Measurements from ENCODE around the gene DNAJC8. TPM values are rescaled to one million over a fixed set of nuclear protein-coding genes. Genes with fewer than 3 reads are reported as not detected.

Gene DNAJC8
- total RNA-seq, 1 experiment from 2014 or later: 60.0 TPM

- no peak overlapping the region for H3K27ac Mint-ChIP-seq (ENCODE audit: low read depth, unreplicated experiment)
- ChIA-PET POLR2A (interaction anchor here (0.9 kb wide), 1 partner anchor 19 kb away, joined by 3 read pairs; no protein-coding TSS in a partner anchor), CTCF (interaction anchor here (0.7 kb wide), 2 partner anchors 97 to 640 kb away, joined by 3 read pairs; no protein-coding TSS in a partner anchor)
- DNase-seq (ENCODE audit: unreplicated experiment): no peak
- intact Hi-C loops (cut with micrococcal nuclease): loop anchor here (1.0 kb wide), 1 partner anchor 20 kb away; no protein-coding TSS in a partner anchor
- no peak overlapping the region for H3K4me3 Mint-ChIP-seq (ENCODE audit: unreplicated experiment)
- H3K36me3 Mint-ChIP-seq (ENCODE audit: insufficient read depth, unreplicated experiment): no peaks in the 10 kb centered on the region
- H3K9me3 Mint-ChIP-seq (ENCODE audit: unreplicated experiment): no peaks in the 10 kb centered on the region
- TF ChIP-seq CTCF (IDR thresholded peaks at IDR 0.05; ENCODE audit: unreplicated experiment): no peak
- no TSS peak for BruUV-seq (replicated peaks)
- H3K27me3 Mint-ChIP-seq (ENCODE audit: insufficient read depth, unreplicated experiment): no peaks in the 10 kb centered on the region
- H3K4me1 Mint-ChIP-seq (ENCODE audit: insufficient read depth, unreplicated experiment): peaks cover 7% of the 10 kb centered on the region
Measured at GRCh38 chr1:28155628-28156027, 77.2 kb downstream of the DNAJC8 start.

- H3K27ac Mint-ChIP-seq (ENCODE audit: low read depth, unreplicated experiment): no peak overlapping the region
- POLR2A ChIA-PET: no interaction called here
- H3K9me3 Mint-ChIP-seq (ENCODE audit: unreplicated experiment): no peaks in the 10 kb centered on the region
- intact Hi-C loops (cut with micrococcal nuclease): no loop called here
- no peak for DNase-seq (ENCODE audit: unreplicated experiment)
- TF ChIP-seq CTCF (IDR thresholded peaks at IDR 0.05; ENCODE audit: unreplicated experiment): no peak
- CTCF ChIA-PET: interaction anchor here (0.5 kb wide), 1 partner anchor 19 kb away, joined by 4 read pairs; no protein-coding TSS in a partner anchor
- BruUV-seq (replicated peaks): no TSS peak
- H3K27me3 Mint-ChIP-seq (ENCODE audit: insufficient read depth, unreplicated experiment): no peaks in the 10 kb centered on the region
- H3K36me3 Mint-ChIP-seq (ENCODE audit: insufficient read depth, unreplicated experiment): no peaks in the 10 kb centered on the region
- peaks cover 6% of the 10 kb centered on the region for H3K4me1 Mint-ChIP-seq (ENCODE audit: insufficient read depth, unreplicated experiment)
- no peak overlapping the region for H3K4me3 Mint-ChIP-seq (ENCODE audit: unreplicated experiment)
Measured at GRCh38 chr1:28154078-28154594, 78.7 kb downstream of the DNAJC8 start.

Other genes starting within 250 kb of the DNAJC8 start
- gene EYA3, start 144.4 kb downstream of the DNAJC8 start, total RNA-seq (2022): 13.3 and 14.4 TPM in 2 replicates
- gene PTAFR, start 56.3 kb downstream of the DNAJC8 start, total RNA-seq (2022): 1.6 and 1.8 TPM in 2 replicates
- gene ATP5IF1, start 3.1 kb upstream of the DNAJC8 start, total RNA-seq (2022): 214 and 232 TPM in 2 replicates
- gene SESN2, start 26.5 kb upstream of the DNAJC8 start, total RNA-seq (2022): 106 and 118 TPM in 2 replicates
- 19.0 and 22.9 TPM in 2 replicates for gene MED18, start 96.0 kb upstream of the DNAJC8 start, total RNA-seq (2022)
- gene PHACTR4, start 136.7 kb upstream of the DNAJC8 start, total RNA-seq (2022): 50.7 and 56.4 TPM in 2 replicates

All from MCF 10A (cell line).